OCI-LY7 (cell line): ENCODE measurements around the gene FAM234B. TPM values are rescaled to one million over a fixed set of nuclear protein-coding genes. Genes with fewer than 3 reads are reported as not detected.

ENCODE experiments used
- BruUV-seq: library from RNA; stranded (reverse); fragments of 400-500 nt; replicated peaks from 2 replicates; lab custom pipeline; 2021; lab: Mats Ljungman, UMichigan
- CTCF ChIA-PET: fragments of 300-600 bp; sonication (Branson Sonifier 250); formaldehyde crosslinking; loops from one replicate; lab custom pipeline; 2022; ENCODE audit warnings: antibody characterized with exemption; ENCODE audit not compliant: unreplicated experiment; lab: Charles Lee
- POLR2A ChIA-PET: fragments of 300-600 bp; sonication (Branson Sonifier 250); formaldehyde crosslinking; loops from one replicate; lab custom pipeline; 2022; ENCODE audit warnings: antibody characterized with exemption; lab: Charles Lee
- DNase-seq: peaks from one replicate; pipeline ENCODE4 v3.0.0-alpha.2; 2015; ENCODE audit warnings: low spot score
- H2AFZ ChIP-seq: fragments of 200-600 bp; sonication (generic), shearing (Covaris generic); 2 replicates; pipeline ENCODE4 v1.6.1; 2014; ENCODE audit warnings: mild to moderate bottlenecking, antibody characterized with exemption, low read length, moderate library complexity
- H3K27ac ChIP-seq: fragments of 200-600 bp; sonication (generic); 2 replicates; pipeline ENCODE4 v1.5.1; 2014; ENCODE audit warnings: mixed run types, low read depth, mild to moderate bottlenecking, moderate library complexity, low read length, inconsistent platforms; ENCODE audit not compliant: poor library complexity, severe bottlenecking
- H3K36me3 ChIP-seq: fragments of 200-600 bp; sonication (generic); 2 replicates; pipeline ENCODE4 v1.6.1; 2014; ENCODE audit warnings: mild to moderate bottlenecking, antibody characterized with exemption, low read length, moderate library complexity, mixed read lengths; ENCODE audit not compliant: insufficient read depth
- H3K4me1 ChIP-seq: fragments of 200-600 bp; sonication (generic); 2 replicates; pipeline ENCODE4 v1.5.1; 2014; ENCODE audit warnings: mild to moderate bottlenecking, low read length; ENCODE audit not compliant: insufficient read depth, poor library complexity, severe bottlenecking
- H3K4me2 ChIP-seq: fragments of 200-600 bp; sonication (generic); 2 replicates; pipeline ENCODE4 v1.6.1; 2014; ENCODE audit warnings: mild to moderate bottlenecking, low read length
- H3K4me3 ChIP-seq: fragments of 200-600 bp; sonication (generic); 2 replicates; pipeline ENCODE4 v1.5.1; 2014; ENCODE audit warnings: mild to moderate bottlenecking, low read depth, low read length; ENCODE audit not compliant: poor library complexity, severe bottlenecking
- H3K79me2 ChIP-seq: fragments of 200-600 bp; sonication (generic); 2 replicates; pipeline ENCODE4 v1.6.1; 2016; ENCODE audit warnings: low read depth, mild to moderate bottlenecking, low read length, moderate library complexity, mixed read lengths; ENCODE audit not compliant: insufficient read depth
- H3K9me2 ChIP-seq: fragments of 200-600 bp; sonication (generic); 2 replicates; pipeline ENCODE4 v1.6.1; 2016; ENCODE audit warnings: mild to moderate bottlenecking, low read length, mixed read lengths; ENCODE audit not compliant: insufficient read depth
- H3K9me3 ChIP-seq: fragments of 200-600 bp; sonication (generic); 2 replicates; pipeline ENCODE4 v1.6.1; 2014; ENCODE audit warnings: mild to moderate bottlenecking, mixed run types, low read length, mixed read lengths
- H4K20me1 ChIP-seq: fragments of 200-600 bp; sonication (generic); 2 replicates; pipeline ENCODE4 v1.6.1; 2014; ENCODE audit warnings: mild to moderate bottlenecking, antibody characterized with exemption, low read length, moderate library complexity, mixed read lengths; ENCODE audit not compliant: insufficient read depth
- CTCF ChIP-seq: fragments of 200-600 bp; sonication (generic); conservative IDR thresholded peaks from 2 replicates; pipeline ENCODE4 v1.5.1; 2014; ENCODE audit warnings: mild to moderate bottlenecking, antibody characterized with exemption, low read length, moderate library complexity, mixed read lengths
- EZH2phosphoT487 ChIP-seq: fragments of 200-600 bp; sonication (generic); IDR thresholded peaks from 2 replicates; pipeline ENCODE4 v1.6.1; 2018; ENCODE audit warnings: low read depth, borderline replicate concordance, mild to moderate bottlenecking, mixed run types, antibody characterized with exemption, low read length, moderate library complexity, mixed read lengths
- intact Hi-C: fragments of 100-400 bp; cut with micrococcal nuclease; formaldehyde crosslinking; loops from one replicate; pipeline ENCODE4 v1.10.0; 2022; ENCODE audit not compliant: unreplicated experiment
- total RNA-seq, 2 experiments: library from RNA; depleted of rRNA in 1 of 2; stranded (reverse); fragments of >200 nt in 1 of 2; shearing (Covaris generic) in 1 of 2; gene quantifications; 2 replicates each; pipeline ENCODE4 v1.2.3, GENCODE V29; 2014 to 2022

Gene FAM234B
- total RNA-seq, 2 experiments from 2014 or later, result 4.7 to 7.0 TPM

DNA sequence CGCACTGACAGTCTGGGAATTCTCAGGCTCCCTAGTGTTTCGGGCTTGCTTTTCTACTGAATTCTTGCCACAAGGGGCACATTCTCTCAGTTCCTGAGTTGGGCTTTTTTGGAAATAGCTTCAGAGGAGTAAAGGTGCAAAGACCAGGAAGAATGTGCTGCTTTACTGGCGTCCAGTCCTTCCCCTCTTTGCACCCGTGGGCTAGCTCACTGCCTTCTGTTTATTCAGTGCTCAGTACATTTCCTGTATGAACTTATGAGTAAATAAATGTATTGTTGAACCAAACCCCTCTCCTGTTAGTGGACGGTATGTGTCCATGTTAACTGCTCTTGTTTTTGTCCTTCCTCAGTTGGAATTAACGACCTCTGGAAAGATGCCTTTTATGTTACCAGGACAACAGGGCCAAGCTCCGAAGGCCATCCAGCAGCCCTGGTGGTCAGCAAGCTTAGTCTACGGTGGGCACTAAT is 35.3 kb downstream of the FAM234B start:
- no peaks in the 10 kb centered on the region for H3K9me2 ChIP-seq
- H3K79me2 ChIP-seq, result no peaks in the 10 kb centered on the region
- intact Hi-C loops, result no loop called here
- no peaks in the 10 kb centered on the region for H3K9me3 ChIP-seq
- H3K36me3 ChIP-seq, result no peaks in the 10 kb centered on the region
- H3K4me2 ChIP-seq, result no peak overlapping the region
- no peak overlapping the region for H3K27ac ChIP-seq
- TF ChIP-seq EZH2phosphoT487 (no peak), CTCF (no peak)
- H3K4me1 ChIP-seq, result no peaks in the 10 kb centered on the region
- H2AFZ ChIP-seq, result no peak overlapping the region
- no peak for DNase-seq
- ChIA-PET POLR2A (no interaction called here), CTCF (no interaction called here)
- no TSS peak for BruUV-seq
- no peak overlapping the region for H3K4me3 ChIP-seq
- H4K20me1 ChIP-seq, result no peaks in the 10 kb centered on the region

DNA sequence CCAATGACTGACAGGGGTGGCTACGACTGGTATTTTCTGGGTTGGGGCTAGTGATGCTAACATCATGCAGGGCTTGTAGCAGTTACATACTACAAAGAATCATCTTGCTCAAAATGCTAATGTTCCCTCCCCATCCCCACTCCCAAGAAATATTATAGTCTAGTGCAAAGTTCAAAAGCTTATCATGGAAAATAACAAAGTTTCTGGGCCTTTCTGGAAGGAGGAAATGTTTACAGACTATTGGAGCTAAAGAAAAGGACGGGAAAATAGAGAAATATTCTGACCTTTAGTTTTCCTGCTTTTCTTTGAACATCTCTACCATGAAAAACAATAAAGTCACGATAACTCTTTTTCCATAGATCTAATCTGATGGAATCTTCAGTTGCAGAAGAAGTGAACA is 36.1 kb downstream of the FAM234B start:
- no TSS peak for BruUV-seq
- CTCF ChIA-PET, result no interaction called here
- POLR2A ChIA-PET, result interaction anchor here (0.6 kb wide), 1 partner anchor 46 kb away, joined by 3 read pairs; no protein-coding TSS in a partner anchor

More for the DNA sequence above, 36.1 kb downstream of the FAM234B start:
- TF ChIP-seq CTCF, result no peak
- no peak for TF ChIP-seq EZH2phosphoT487
- Histone ChIP-seq H3K4me2 (no peak overlapping the region), H3K4me3 (no peak overlapping the region), H3K4me1 (no peaks in the 10 kb centered on the region), H4K20me1 (no peaks in the 10 kb centered on the region), H3K27ac (no peak overlapping the region), H3K79me2 (no peaks in the 10 kb centered on the region), H3K36me3 (no peaks in the 10 kb centered on the region), H2AFZ (no peak overlapping the region), H3K9me3 (no peaks in the 10 kb centered on the region), H3K9me2 (no peaks in the 10 kb centered on the region)
- intact Hi-C loops, result no loop called here
- no peak for DNase-seq
